ENCODE data around the gene LTV1.

The LTV1 gene

DNA sequence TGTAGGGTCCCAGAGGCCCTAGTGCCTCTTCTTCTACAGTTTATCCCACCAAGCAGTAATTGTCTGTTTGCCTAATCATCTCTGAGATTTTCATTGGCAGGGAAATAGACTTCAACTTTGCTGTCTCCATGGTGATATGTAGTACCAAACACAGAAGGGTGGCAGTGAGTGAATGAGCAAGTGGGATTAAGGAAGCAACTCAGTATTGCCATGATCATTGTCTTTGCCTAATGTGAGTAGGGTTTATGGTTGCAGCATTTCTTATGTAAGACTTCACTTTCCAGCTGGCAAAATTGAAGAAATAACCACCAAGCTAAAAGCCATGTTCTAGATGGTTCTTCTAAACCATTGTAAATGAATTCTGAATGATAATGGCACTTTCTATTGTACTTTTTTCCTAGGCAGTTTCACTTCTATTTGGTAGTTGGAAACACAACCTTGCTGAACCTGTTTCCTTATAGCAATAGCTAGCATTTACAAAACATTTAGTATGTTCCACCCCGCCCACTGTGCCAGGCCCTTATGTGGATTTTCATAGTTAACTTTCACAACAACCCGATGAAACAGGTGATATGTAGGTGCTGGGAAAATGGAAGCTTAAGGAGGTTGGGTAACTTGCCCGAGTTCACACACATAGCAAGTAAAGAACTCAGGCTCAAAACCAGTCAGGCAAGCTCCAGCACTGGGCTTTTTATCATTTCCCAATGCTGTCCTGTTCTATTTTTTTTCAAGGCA, 53.2 kb downstream of the LTV1 start:
- no peak for DNase-seq

DNA sequence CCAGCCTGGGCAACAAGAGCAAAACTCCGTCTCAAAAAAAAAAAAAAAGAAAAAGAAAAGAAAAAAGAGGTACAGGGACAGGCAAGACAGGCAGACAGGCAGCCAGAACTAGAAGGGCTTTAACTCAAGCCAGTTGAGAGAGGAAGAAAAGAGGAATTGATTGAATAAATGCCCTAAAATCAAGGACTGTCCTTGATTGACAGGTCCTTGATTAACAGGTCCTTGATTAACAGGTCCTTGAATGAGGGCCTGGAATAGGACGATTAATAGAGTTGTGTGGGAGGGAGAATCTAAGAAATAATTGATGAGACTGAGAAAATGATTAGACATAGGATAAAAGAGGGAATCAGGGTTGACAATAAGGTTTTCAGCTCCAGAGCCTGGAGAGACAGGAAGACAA, 57.2 kb downstream of the LTV1 start:
- DNase-seq = no peak

DNA sequence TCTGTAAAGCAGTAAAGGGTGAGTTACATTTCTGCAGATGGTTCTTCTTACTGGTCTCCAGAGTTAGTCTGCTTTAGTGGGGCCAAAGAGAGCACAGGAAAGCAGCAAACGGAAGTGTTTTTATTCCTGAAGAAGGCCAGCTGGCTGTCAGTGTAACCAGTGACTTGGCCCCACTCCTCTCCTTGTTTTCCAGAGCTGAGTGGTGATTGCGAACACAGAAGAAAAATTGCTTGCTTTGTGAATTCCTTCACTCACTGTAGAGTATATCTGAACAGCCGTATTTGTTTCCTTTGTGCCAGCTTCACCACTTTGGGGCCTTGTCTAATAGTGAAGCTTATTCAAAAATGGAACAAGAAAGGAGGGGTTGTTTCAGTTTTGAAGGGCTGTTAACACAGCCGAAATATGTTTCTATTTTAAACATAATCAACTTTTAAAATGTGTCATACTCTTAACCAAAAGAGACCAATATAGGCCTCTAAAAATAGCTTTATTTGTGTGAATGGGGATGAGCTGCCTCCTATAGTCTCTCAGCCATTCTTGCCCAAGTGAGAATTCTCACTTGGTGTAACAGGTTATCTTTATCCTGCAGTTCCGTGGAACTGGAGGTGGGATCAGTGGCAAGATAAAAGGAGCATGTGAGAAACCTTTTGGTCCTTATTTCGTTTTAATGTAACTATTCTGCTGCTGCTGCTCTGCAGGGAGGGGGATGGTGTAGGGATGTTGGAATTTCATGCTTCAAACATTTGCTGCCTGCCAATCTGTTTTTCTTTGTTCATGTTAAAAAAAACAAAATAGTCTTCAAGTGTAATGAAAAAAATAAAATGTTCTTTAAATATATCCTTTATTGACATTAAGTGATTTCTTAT, 59.0 kb downstream of the LTV1 start:
- DNase-seq = no peak

DNA sequence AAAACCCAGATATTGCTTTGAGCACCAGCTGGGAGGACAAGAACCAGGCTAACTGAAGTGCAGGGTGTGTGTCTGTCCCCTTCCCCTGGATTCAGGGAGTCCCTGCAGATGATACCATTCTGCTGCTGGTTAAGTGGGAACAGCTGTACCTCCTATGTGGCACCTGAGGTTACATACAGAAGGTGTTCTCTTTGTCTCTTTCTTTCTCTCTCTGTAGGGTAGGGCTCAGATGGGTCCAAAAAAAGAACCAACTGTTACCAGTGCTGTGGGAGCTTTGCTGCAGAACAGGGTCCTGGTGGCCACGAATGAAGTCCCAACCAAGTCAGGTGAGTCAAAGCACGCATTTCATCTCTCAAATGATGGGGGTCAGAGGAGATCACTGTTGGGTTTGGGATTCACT, 59.7 kb downstream of the LTV1 start:
- DNase-seq = no peak

DNA sequence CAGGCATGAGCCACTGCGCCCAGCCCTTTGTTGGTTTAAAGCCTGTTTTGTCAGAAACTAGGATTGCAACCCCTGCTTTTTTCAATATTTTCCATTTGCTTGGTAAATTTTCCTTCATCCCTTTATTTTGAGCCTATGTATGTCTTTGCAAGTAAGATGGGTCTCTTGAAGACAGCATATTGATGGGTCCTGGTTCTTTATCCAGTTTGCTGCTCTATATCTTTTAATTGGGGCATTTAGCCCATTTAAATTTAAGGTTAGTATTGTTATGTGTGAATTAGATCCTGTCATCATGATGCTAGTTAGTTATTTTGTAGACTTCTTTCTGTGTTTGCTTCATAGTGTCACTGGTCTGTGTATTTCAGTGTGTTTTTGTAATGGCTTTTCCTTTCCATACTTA, 67.9 kb downstream of the LTV1 start:
- no peak for DNase-seq

DNA sequence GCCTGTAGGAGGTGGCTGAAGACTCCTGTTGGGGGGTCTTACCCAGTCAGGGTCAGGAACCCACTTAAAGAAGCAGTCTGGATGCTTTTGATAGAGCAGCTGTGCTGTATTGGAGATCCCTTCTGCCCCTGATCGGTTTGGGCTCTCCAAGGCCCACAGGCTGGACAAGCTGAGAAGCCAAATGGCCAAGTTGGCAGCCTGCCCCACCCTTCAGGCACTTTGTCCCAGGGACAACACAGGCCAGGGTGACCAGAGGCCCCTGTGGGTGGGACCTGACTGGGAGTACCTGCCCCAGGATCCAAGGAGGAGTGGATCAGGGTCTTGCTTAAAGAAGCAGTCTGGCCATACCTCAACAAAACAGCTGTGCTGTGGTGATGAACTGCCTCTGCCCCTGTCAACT, 69.5 kb downstream of the LTV1 start:
- DNase-seq = no peak

All from NCI-H1436 (cell line).